KG1 (cell line): ENCODE data around the gene TWIST2.

Experiments used
- DNase-seq: peaks from one replicate; lab custom pipeline; 2025; lab: John Stamatoyannopoulos, UW

TWIST2 gene

GRCh38 chr2:238856713-238857567 is 9.1 kb downstream of the TWIST2 start:
- DNase-seq, result no peak

GRCh38 chr2:238857959-238858358 is 10.1 kb downstream of the TWIST2 start:
- no peak for DNase-seq

- DNase-seq, result no peak
Observed at GRCh38 chr2:238859636-238860347, 11.9 kb downstream of the TWIST2 start.

- DNase-seq, result no peak
Observed at GRCh38 chr2:238861013-238861730, 13.3 kb downstream of the TWIST2 start.

GRCh38 chr2:238861766-238862315 is 14.0 kb downstream of the TWIST2 start:
- DNase-seq, result no peak

GRCh38 chr2:238862701-238863100 is 14.8 kb downstream of the TWIST2 start:
- DNase-seq, result no peak

- DNase-seq, result no peak
Observed at GRCh38 chr2:238863231-238863630, 15.3 kb downstream of the TWIST2 start.

GRCh38 chr2:238863749-238864206 is 15.9 kb downstream of the TWIST2 start:
- DNase-seq, result no peak

GRCh38 chr2:238864207-238865014 is 16.5 kb downstream of the TWIST2 start:
- DNase-seq, result no peak

- DNase-seq, result no peak
Observed at GRCh38 chr2:238865015-238865719, 17.3 kb downstream of the TWIST2 start.

- DNase-seq, result no peak
Observed at GRCh38 chr2:238865744-238866355, 18.0 kb downstream of the TWIST2 start.

- no peak for DNase-seq
Observed at GRCh38 chr2:238866656-238867277, 18.9 kb downstream of the TWIST2 start.

GRCh38 chr2:238868067-238868524 is 20.2 kb downstream of the TWIST2 start:
- DNase-seq, result no peak

- DNase-seq, result no peak
Observed at GRCh38 chr2:238868616-238869292, 20.9 kb downstream of the TWIST2 start.

GRCh38 chr2:238869293-238870124 is 21.6 kb downstream of the TWIST2 start:
- no peak for DNase-seq

GRCh38 chr2:238870261-238870660 is 22.4 kb downstream of the TWIST2 start:
- no peak for DNase-seq

GRCh38 chr2:238872026-238872425 is 24.1 kb downstream of the TWIST2 start:
- DNase-seq, result no peak
